Thyroid gland (tissue), 4 donors: ENCODE results near the gene MYO5A.

ENCODE experiments used
- POLR2A ChIP-seq, 2 donors: fragments of 450-650 bp; IDR thresholded peaks; one replicate each; pipeline ENCODE4 v1.6.1; 2017; ENCODE audit warnings: antibody characterized with exemption in 2 of 2, mild to moderate bottlenecking in 2 of 2, moderate library complexity in 1 of 2
- TF ChIP-seq, protein P1 (sequence below), 6 experiments: fragments of 200-600 bp in 3 of 6; fragments of 450-650 bp in 3 of 6; sonication (generic) in 3 of 6; IDR thresholded peaks; one replicate each; pipeline ENCODE4 v1.5.1; 2016 to 2019; ENCODE audit warnings: antibody characterized with exemption in 6 of 6, mild to moderate bottlenecking in 2 of 6, inconsistent platforms in 1 of 6, moderate library complexity in 1 of 6

DNA sequence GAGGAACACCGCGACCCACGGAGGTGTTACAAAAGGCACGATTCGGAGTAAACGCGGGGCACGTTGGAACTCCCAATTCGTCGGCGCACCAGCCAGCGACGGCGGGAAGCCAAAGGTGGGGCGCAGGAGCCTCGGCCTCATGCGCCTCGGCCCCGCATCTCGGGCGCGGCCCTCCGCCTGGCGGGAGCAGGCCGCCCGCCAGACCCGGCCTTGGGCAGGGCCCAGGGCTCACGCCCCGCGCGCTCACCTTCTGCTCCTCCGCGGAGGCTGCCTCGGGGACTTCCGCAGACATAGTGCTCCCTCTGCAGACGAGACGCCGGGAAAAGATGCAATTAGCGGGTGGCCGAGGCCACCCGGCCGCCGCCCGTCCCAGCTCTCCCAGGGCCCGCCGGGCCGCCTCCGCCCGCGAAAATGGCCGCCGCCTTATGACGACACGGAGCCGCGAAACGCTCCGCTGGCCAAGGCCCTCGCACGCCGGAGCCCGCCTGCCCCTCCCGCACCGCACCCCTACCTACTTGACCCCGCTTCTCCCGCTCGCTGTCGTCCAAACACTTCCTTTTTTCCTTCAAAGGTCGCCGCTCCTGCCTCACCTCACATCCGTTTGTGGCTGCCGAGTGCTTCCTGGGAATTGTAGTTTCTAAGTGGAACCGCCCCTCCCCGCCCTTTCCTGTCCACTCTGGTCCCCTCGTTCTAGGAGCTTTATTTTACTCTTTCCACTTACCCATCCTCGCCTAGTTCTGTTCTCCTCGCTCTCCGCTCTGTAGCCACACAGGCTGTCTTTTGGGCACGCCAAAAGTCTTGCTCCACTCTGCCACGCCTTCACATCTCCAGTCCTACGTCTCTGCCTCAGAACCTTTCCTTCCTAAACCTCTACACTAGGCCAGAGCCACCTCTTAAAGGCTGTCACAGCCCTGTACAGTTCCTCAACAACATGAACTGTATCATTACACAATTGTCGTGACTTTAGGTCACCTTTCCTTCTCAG lies 40.2 kb upstream of the MYO5A start, which contains the start of gene ARPP19:
- TF ChIP-seq, protein P1, sequence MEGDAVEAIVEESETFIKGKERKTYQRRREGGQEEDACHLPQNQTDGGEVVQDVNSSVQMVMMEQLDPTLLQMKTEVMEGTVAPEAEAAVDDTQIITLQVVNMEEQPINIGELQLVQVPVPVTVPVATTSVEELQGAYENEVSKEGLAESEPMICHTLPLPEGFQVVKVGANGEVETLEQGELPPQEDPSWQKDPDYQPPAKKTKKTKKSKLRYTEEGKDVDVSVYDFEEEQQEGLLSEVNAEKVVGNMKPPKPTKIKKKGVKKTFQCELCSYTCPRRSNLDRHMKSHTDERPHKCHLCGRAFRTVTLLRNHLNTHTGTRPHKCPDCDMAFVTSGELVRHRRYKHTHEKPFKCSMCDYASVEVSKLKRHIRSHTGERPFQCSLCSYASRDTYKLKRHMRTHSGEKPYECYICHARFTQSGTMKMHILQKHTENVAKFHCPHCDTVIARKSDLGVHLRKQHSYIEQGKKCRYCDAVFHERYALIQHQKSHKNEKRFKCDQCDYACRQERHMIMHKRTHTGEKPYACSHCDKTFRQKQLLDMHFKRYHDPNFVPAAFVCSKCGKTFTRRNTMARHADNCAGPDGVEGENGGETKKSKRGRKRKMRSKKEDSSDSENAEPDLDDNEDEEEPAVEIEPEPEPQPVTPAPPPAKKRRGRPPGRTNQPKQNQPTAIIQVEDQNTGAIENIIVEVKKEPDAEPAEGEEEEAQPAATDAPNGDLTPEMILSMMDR (IDR thresholded peaks at IDR 0.05): peak in 2 of 6 experiments; percentile 12 to 35
- peak; percentile 33 to 86 for TF ChIP-seq POLR2A (IDR thresholded peaks at IDR 0.05)
